HG03039 (cell line): ENCODE results near the gene YEATS2.

Experiments used
- ATAC-seq: cut with Tn5 transposase; IDR thresholded peaks from one replicate; pipeline ENCODE4 v1.9.1; 2021; ENCODE audit warnings: mild to moderate bottlenecking, moderate library complexity; ENCODE audit not compliant: unreplicated experiment

Gene YEATS2

DNA sequence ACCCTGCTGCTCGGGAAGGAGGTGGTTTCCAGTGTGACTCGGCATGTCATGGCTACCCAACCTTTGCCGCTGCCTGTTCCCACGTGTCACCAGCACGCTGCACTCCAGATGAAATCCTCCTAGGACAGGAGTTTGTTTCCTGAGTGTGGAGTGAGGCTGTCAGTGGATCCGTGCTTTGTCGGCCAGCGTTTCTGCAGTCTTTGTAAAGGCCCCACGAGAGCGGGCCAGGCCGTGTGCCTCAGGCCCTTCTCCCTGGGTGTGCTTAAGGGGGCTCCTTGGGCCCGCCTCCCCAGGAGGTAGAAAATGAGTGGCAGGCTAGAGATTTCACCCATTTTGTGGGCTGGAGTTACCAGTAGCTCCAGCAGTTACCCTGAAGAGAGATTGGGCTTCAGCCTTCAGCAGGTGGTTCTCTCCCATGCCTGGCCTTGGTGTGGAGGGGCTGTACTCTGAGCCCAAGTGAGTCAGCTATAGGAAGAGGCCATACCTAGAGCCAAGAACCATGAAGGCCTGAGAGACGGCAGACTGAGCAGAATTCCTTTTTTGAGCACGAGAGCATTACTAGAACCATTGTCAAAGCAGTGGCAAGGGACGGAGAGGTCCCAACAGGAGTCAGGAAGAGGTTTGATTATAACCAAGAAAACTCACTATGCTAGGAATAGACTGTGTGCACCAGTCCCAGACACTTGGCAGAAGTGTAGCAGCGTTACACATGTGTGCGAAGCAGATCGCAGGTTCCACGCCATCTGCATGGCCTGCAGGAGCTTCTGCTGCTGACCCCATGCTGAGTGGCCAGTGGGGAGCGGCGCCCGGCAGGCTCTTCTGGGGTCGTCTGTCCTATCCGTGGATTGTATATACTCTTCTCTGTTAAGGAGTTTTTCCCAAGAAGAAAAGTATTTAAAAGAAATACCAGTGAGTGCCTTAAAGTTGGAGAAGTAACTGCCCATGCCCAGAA lies 113.3 kb downstream of the YEATS2 start:
- no peak for ATAC-seq

DNA sequence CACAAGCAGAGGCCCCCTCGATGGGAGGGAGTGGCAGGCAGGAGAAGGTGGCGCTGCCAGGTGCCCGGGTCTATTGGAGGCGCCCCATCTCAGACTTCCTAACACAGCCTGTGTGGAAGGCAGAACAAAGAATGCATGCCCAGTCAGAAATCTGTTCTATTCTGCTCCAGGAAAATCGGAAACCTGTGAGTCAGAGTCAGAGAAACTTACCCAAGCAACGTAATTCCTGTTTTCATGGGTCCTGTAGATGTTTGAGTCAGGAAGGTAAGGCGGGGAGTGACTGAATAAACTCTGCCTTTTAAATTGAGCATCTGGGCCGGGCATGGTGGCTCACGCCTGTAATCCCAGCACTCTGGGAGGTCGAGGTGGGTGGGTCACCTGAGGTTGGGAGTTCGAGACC lies 114.0 kb downstream of the YEATS2 start:
- ATAC-seq, result no peak

DNA sequence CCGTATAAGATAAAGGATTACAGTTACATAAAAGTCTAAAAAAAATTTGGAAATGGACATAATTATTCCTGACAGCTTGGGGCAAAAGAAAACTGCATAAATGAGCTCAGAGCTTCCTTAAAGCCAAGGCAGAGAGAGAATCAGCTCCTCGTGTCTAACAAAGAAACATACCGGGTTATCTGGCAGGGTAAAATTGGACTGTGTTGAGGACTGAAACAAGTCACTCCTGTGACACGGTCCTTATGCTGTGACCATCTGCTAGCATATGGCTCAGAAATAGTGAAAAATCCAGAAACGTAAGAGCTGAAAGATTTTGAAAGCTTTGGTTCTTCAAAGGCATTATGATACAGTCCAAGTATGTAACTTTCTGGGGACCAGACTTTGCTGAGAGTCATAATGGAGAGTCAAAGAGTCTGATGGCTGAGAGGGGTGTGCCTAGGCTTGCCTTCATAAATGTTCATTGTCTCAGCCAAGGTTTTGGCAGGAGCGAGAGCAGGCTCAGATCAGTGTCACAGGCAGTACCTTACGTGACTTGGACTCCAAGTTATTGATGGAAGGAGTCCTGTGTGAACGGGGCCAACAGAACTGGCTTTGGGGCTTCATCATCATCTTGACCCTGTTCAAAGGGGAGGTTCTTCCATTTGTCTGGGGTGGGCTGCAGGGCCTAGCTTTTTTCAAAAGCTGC lies 115.3 kb downstream of the YEATS2 start:
- ATAC-seq, result no peak

DNA sequence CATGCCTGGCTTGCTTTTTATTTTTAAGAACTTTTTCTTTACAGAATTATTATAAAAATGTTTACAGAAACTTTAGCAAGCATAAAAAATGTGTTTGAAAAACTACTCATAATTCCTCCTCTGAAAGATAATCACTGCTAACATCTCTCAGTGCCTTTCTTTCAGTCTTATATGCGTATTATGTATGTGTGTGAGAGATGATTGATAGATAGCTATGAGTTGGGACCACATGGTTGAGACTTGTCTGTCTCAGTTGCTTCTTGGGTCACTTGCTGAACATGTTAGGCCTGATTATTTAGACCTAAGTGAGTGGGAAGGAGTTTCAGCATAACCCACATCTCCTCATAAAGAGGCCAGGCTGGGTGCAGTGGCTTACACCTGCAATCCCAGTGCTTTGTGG lies 116.6 kb downstream of the YEATS2 start:
- no peak for ATAC-seq

DNA sequence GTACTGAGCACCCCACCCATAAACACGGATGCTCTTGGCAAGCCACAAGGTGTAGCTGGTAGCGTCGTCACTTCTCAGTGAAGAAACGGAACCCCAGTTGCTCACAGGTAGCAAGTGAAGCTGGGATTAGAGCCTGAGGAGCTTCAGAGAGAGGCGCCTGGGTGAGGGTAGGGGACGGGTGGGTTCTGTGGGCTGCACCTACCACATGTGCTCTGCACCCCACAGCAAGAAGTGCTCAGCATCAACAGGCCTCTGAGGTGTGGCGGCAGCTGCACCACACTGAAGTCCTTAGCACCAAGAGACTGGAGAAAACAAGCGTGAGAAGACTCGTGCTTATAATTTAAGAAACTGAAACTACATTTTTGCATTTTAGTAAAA lies 118.0 kb downstream of the YEATS2 start:
- ATAC-seq, result no peak

DNA sequence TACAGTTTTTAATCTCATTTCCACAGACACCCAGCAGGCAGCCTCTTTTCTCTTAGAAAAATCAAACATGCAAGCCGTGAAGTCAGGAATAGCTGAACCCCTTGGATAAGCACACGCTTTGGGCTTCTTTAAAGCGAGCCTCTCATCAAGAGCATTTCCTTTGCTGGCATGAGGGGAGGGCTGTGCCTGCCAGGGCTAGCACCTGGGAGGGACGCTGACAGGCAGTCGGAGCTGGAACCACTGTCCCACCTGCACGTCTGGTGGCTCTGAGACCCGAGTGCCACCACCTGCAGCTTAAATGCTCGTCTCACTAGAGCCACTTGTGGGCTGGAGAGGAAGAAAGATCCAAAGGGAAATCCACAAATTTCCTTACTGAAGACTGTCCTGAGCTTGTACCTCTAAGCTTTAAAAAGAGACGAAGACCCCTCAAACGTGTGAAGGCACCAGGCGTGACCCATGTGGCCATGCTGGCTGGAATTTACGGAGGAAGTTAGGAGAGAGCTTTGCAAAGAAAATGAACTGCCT lies 118.4 kb downstream of the YEATS2 start:
- ATAC-seq, result no peak

DNA sequence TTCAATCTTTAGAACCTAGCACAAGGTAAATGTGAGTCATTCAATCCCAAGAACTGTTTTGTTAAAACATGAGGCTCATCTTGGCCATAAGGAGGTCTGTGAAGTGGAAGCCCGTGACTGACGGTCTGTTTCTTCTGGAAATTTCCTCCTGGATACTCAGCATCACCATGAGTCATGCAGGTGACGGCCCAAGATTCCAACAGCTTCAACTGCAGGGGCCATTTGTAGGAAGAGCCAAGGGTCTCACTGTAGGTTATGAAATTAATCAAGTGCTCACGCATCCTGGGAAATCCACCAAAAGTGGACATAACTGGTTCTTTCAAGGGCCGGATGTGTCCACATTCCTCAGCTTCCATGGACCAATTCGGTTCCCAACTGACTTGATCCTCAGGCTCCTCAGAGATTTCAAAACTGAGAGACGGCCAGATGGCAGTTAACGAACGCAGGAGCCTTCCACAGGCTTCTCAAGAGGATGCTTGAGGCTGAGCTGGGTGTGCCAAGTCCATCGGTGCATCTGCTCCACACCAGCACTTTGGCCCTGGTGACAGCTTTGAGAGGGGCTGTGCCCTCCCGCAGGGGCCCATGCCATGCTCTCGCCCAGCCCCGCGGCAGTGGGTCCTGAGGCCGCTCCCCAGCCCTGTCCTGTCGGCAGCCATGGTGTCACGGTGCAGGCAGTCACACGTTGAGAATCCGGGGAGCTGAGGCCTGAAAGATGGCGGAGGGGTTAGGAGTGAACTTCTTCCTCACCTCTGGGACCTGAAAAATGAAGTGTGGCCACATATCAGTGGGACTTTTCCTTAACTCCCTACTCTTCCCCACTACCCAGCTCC lies 119.3 kb downstream of the YEATS2 start:
- no peak for ATAC-seq

DNA sequence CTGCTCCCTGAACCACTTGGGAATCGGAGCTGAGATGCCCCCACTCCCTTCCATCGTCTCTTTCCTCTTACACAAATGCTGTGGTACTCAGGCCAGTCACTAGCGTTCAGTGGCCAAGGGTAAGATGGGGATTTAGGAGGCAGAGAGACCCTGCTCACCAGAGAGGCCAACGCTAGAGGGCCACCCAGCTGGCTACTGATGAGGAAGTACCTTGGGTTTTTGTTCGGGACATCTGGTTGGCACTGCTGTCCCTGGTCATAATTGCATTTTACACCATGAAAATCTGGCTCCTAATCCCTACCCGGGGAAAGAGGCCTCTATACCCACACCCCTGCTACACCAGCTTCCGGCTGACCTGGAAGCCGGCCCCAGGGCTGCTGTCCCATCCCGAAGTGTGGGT lies 120.0 kb downstream of the YEATS2 start:
- ATAC-seq, result no peak

DNA sequence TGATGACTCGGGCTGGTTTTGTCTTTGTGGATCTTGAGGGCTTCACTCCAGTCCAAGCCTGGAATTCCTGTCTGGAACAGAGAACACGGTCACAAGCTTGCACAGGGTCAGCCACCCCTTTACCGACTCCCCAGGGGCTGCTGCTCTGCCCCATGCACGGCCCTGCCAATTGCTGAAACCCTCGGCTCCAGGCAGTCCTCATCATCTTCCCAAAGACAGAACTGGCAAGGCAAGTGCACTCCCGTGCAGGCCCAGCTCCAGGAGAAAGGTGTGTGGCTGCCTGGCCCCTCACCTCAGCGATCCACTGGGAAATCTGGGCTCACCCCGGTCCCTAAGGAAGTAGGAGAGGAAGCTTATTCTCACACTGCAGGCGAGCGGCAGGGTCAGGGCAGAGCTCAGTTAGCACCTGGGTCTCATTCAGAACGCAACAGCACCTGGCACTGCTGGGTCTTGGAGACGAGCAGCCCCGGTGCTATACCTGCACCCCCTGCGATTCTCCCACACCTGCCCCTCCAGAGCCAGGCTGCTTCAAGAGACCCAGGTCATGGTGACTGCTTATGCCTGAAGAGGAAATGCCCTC lies 120.5 kb downstream of the YEATS2 start:
- ATAC-seq, result no peak

DNA sequence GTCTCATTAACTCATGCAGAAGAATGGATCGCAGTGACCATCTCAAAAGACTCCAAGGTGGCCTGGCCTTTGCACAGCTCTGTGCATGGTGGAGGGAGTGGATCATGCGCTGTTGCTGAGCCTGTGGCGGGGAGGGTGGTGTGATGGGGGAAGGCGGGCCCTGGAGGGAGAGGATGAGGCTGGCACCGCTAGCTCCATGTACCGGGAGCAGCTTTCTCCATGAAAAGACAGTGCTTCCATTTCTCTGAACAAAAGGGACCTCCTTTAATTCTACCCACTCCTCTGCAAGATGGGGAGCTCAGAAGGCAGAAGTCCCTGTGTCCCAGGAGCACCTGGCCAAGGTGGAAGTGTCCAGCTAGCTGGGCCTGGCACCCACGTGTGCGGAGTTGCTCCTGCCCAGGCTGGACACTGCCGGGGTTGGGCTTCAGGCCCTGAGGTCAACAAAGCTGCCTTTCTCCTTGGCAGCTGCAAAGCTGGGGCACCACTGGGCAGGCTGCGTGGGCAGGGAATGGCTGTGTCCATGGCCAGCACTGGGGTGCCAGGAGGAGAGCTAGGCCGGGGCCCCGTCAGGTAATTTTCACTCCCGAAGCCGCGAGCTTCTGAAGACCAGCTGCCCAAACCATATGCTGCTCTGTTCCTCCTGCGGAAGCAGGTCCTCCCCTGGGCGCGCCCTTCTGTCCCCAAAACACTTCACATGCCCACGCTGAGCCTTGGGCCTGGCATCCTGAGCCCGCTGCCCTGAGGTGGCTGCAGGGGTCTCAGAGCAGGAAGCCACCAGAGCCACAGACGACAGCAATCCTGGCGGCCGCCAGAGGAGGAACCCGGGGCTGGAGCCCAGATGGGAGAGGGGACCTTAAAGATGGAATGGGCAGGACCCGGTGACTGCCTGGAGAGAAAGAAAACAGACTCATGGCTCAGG lies 121.4 kb downstream of the YEATS2 start:
- no peak for ATAC-seq

DNA sequence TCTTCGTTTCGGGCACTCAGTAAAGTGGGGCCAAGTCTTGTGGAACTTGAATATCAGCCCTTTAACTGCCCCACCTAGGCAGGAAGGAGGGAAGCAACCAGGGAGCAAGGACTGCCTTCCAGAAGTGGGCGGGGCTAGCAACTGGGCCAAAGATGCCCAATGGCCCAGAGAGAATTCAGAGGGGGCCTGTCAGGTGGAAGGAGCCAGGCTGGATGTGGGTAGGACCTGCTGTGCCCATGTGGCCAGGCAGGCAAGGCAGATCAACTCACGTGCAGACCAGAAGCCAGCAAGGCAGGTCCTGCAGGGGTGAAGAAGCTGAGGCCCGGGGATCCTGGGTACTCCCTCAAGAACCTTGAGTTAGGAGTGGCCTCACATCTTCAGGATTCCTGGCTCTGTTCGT lies 122.2 kb downstream of the YEATS2 start:
- no peak for ATAC-seq

DNA sequence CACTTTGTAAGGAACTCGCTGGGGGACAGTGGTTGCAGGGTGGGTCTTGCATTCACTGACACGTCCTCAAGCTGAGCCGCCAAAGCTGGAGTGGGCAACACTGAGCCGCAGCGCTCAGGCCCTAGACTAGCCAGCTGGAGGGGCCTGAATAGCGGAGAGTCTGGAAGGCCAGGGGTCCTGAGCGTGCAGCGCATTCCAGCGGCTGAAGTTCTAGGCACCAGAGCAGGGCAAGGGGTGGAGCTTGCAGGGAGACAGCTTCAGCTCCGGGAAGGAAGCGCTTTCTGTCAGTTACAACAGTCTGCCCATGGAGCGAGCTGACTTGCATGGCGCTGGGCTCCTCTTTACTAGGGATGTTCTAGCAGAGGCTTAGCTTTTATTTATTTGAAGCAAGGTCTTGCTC lies 125.0 kb downstream of the YEATS2 start:
- no peak for ATAC-seq

DNA sequence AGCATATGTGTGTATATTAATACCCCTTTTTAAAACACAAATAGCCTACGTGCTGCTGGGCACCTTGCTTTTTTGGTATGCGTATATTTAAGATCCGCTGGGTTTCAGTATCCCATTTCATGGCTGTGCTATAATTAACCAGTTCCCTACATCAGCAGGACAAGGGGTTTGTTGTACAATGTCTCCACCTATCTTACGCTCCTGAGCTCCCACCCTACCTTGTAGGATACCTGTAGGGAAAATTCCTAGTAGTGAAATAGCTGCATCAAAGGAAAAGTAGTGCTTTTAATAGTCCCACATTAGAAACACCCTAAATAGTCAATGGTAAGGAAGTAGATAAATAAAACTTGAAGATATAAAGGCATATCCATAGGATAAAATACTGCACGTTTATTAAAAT lies 126.4 kb downstream of the YEATS2 start:
- no peak for ATAC-seq

DNA sequence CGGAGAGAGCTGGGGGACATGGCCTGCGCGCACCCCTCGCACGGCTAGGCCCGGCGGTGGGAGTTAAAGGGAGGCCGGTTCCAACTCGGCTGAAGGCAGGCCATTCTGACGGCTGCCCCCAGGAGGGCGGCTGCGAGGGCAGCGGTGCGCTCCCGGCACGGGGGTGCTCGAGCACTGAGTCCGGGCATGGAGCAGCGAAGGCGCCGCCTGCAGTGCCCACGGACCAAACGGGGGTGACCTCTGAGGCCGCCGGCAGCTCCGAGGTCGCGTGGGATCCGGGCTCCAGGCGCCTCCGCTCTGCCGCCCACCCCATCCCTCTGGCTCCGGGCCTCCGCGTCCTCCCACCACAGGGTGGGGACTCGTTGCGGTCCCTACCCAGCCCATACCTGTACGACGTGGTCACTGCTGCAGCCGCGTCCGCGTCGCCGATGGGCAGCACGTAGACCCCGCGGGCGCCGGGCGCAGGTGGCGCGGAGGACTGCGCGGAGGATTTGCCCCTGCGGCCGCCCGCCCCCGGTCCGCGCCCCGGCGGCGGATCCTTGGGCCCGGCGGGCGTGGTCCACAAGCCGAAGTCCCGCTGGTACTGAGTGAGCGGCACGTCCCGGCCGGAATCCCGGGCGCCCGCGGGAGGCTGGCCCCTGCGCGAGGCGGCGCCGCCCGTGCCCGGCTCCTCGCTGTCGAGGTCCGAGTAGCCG lies 127.3 kb downstream of the YEATS2 start:
- ATAC-seq, result peak; percentile 21

DNA sequence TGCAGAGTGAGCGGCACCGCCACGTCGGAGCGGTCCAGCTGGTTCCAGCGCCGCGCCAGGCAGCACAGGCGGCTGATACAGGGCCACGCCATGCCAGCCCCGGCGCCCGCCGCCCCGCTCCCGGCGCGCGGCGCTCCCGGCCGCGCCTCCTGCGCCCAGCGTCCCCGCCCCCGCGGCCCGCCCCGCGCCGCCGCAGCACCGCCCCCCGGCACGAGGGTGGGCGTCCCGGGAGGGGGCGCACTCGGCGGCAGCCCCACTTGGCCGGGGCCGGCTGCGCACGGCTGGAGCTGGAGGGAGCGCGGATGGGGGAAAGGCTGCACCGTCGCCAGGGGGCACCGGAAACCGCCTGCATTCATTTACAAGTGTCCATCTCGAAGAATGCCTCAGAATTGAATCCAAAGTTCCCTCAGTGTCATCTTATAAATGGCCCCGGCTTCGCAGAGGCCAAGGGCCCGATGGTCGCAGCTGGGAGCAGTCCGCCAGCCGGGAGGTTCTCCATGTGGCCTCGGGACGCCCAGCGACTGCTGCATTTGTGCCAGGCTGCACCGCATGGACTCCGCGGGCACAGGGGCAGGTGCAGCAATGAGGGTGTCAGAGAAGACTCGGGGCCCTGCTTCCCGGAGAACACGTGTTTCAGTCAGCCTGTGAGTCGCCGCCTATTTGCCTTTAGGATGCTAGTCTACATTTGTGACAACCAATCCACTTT lies 128.0 kb downstream of the YEATS2 start, which contains the start of gene MAP6D1:
Gene MAP6D1 (minus strand): TSS at position 122 of the 706 bp plus-strand sequence. CDS start 30 bp downstream, at position 92.
- peak; percentile 51 for ATAC-seq

DNA sequence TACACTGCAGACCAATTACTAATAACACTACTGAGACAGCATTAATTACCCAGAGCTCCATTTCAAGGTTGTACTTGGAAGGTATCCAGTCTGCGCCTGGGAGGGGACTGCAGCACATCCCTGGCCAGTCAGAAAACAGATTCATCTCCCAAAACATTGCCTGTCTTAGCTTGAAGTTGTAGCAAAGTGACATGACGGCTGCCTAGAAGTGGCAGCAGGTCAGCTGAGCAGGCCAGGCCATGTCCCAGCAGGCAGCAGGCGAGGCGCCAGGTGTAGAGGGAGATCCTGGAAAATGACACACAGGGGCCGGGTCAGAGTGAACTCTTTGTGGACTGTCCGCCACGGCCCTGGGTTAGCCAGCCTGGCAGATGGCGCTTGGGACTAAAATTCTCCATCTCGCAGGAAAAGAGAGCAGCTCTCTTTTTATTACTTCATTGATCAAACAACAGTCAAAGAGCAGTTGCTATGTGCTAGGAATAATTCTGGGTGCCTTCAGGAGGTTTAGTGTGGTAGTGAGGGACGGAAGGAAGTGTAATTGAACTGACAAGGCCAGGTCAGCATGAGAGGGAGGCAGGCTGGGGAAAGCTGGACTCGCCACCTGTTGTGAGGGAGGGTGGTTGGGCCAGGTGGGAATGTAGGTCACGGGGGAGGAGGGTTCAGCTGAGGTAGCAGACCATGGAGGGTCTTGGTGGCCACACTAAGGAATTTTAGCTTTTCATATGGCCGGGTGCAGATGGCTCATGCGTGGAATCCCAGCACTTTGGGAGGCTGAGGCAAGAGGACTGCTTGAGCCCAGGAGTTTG lies 129.1 kb downstream of the YEATS2 start:
- ATAC-seq, result no peak

DNA sequence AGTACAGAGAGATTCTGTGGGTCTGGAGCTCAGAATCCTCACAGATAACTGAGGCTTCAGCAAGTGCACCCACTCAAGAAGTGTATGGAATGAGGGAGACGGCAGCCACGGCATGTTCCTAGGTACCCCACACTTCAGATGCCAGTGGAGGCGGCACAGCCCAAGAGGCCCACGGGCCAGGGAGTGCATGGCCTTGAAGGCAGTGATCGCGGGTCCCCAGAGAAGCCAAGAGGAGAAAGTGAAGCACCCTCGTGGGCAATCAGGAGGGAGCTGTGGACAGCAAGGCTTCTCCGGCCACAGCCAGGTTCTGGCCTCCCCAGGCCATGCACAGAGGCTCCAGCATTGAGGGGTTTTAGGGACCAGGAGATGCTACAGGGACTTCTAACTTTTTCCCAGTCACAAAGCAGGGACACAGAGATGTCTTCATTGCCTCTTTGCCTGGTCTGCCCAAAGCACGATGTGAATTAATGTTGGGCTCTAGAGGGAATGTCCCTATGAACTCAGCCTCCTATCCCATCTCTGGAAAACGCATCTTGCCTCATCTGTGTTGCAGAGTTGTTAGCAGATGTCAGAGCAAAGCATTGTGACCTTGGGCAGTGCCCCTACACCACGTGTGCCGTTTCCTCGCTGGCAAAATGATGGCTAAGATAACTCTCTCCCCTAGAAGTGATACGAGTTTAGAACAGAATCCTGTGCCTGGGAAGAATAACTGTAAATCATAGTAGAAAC lies 130.4 kb downstream of the YEATS2 start:
- no peak for ATAC-seq
